ENCODE data around the gene THEM4. TPM values are rescaled to one million over a fixed set of nuclear protein-coding genes. Genes with fewer than 3 reads are reported as not detected.
"Not testable (repeated sequence)": the region's sequence is repeated elsewhere in the genome, so short reads cannot be mapped to it uniquely, and the experiment has no call there.

Gene THEM4
- total RNA-seq, 4 donors from 2014 or later, result 9.1 to 45.2 (median 14.6) TPM

- Histone ChIP-seq H3K9me3 (no peaks in the 10 kb centered on the region), H3K4me3 (no peak overlapping the region), H3K4me1 (no peaks in the 10 kb centered on the region), H3K36me3 (no peaks in the 10 kb centered on the region), H3K27me3 (no peaks in the 10 kb centered on the region), H3K27ac (no peak overlapping the region)
- no peak for DNase-seq
- TF ChIP-seq POLR2A (IDR thresholded peaks at IDR 0.05) (no peak), CTCF (IDR thresholded peaks at IDR 0.05) (no peak)
Observed at GRCh38 chr1:151858886-151859665, 50.2 kb downstream of the THEM4 start.

- DNase-seq, result no peak
- H3K27ac ChIP-seq, result no peak overlapping the region
Observed at GRCh38 chr1:151858030-151858746, 51.1 kb downstream of the THEM4 start.

GRCh38 chr1:151855933-151856332 lies 53.4 kb downstream of the THEM4 start:
- no peak for DNase-seq
- Histone ChIP-seq H3K9me3 (no peaks in the 10 kb centered on the region), H3K4me1 (no peaks in the 10 kb centered on the region), H3K36me3 (no peaks in the 10 kb centered on the region), H3K27ac (no peak overlapping the region), H3K27me3 (no peaks in the 10 kb centered on the region), H3K4me3 (no peak overlapping the region)
- TF ChIP-seq POLR2A (IDR thresholded peaks at IDR 0.05) (no peak), CTCF (IDR thresholded peaks at IDR 0.05) (no peak)

More at GRCh38 chr1:151858030-151858746, 51.1 kb downstream of the THEM4 start:
- no peaks in the 10 kb centered on the region for H3K4me1 ChIP-seq
- no peaks in the 10 kb centered on the region for H3K9me3 ChIP-seq
- no peaks in the 10 kb centered on the region for H3K27me3 ChIP-seq
- no peak overlapping the region for H3K4me3 ChIP-seq
- no peaks in the 10 kb centered on the region for H3K36me3 ChIP-seq
- TF ChIP-seq POLR2A (IDR thresholded peaks at IDR 0.05) (no peak), CTCF (IDR thresholded peaks at IDR 0.05) (no peak)

- not testable (repeated sequence) for DNase-seq, H3K4me1 ChIP-seq, H3K9me3 ChIP-seq, H3K4me3 ChIP-seq, H3K27ac ChIP-seq, H3K27me3 ChIP-seq, H3K36me3 ChIP-seq
Observed at GRCh38 chr1:151855516-151855915, 53.8 kb downstream of the THEM4 start.

- Histone ChIP-seq H3K27me3 (no peaks in the 10 kb centered on the region), H3K4me3 (no peak overlapping the region), H3K4me1 (no peaks in the 10 kb centered on the region), H3K27ac (no peak overlapping the region), H3K9me3 (no peaks in the 10 kb centered on the region), H3K36me3 (no peaks in the 10 kb centered on the region)
- DNase-seq, result no peak
- TF ChIP-seq CTCF (IDR thresholded peaks at IDR 0.05) (no peak), POLR2A (IDR thresholded peaks at IDR 0.05) (no peak)
Observed at GRCh38 chr1:151854658-151855057, 54.7 kb downstream of the THEM4 start.

- no peaks in the 10 kb centered on the region for H3K36me3 ChIP-seq
- TF ChIP-seq CTCF (IDR thresholded peaks at IDR 0.05), result no peak
- no peak for TF ChIP-seq POLR2A (IDR thresholded peaks at IDR 0.05)
- H3K27ac ChIP-seq, result no peak within 1 kb of the TSS
- no peaks in the 10 kb centered on the region for H3K27me3 ChIP-seq
- no peaks in the 10 kb centered on the region for H3K9me3 ChIP-seq
- DNase-seq, result no peak
- H3K4me1 ChIP-seq, result no peaks in the 10 kb centered on the region
- no peak within 1 kb of the TSS for H3K4me3 ChIP-seq
Observed at GRCh38 chr1:151853411-151853943, 55.8 kb downstream of the THEM4 start, which contains the start of gene THEM5. Gene THEM5, minus strand, starts transcription at chr1:151853712. Its CDS starts 147 bp downstream, at chr1:151853565.

All from Peyer's patch (tissue), 4 donors.